OCI-LY3 (cell line): ENCODE measurements around the gene BUD23.

Source experiments
- H2AFZ ChIP-seq: fragments of 200-600, 300-600 bp; shearing (Covaris generic); 2 replicates; pipeline ENCODE4 v1.6.0; 2014; ENCODE audit warnings: antibody characterized with exemption, low read depth, low read length
- H3K27ac ChIP-seq: fragments of 200-600, 300-600 bp; sonication (generic); 2 replicates; pipeline ENCODE4 v1.5.1; 2014; ENCODE audit warnings: mild to moderate bottlenecking, low read length, moderate library complexity, mixed read lengths
- H3K27me3 ChIP-seq: fragments of 200-600, 300-600 bp; sonication (generic); 2 replicates; pipeline ENCODE4 v1.6.1; 2014; ENCODE audit warnings: low read depth, low read length, mixed read lengths
- H3K36me3 ChIP-seq: fragments of 200-600, 300-600 bp; sonication (generic); replicated peaks from 2 replicates; pipeline ENCODE3; 2014; ENCODE audit warnings: low read depth, low read length, mixed read lengths
- H3K4me1 ChIP-seq: fragments of 300-600, 200-600 bp; sonication (generic); 2 replicates; pipeline ENCODE4 v1.6.1; 2014; ENCODE audit warnings: low read length, mixed read lengths
- H3K4me2 ChIP-seq: fragments of 200-600, 300-600 bp; sonication (generic); 2 replicates; pipeline ENCODE4 v1.6.1; 2014; ENCODE audit warnings: low read length, mixed read lengths
- H3K4me3 ChIP-seq: fragments of 300-600, 200-600 bp; sonication (generic); 2 replicates; pipeline ENCODE4 v1.5.1; 2014; ENCODE audit warnings: antibody characterized with exemption, mild to moderate bottlenecking, low read length, moderate library complexity
- H3K79me2 ChIP-seq: fragments of 300-600, 200-600 bp; shearing (Covaris generic); 2 replicates; pipeline ENCODE4 v1.6.1; 2014; ENCODE audit warnings: mild to moderate bottlenecking, low read length, mixed read lengths
- H3K9ac ChIP-seq: fragments of 300-600, 200-600 bp; shearing (Covaris generic); 2 replicates; pipeline ENCODE4 v1.6.0; 2014; ENCODE audit warnings: mild to moderate bottlenecking, low read length, moderate library complexity
- H3K9me3 ChIP-seq: fragments of 200-600, 300-600 bp; shearing (Covaris generic); 2 replicates; pipeline ENCODE4 v1.6.1; 2014; ENCODE audit warnings: low read length, mixed read lengths; ENCODE audit not compliant: insufficient read depth
- H4K20me1 ChIP-seq: fragments of 200-600, 300-600 bp; sonication (generic); 2 replicates; pipeline ENCODE4 v1.6.1; 2016; ENCODE audit warnings: low read length, mixed read lengths; ENCODE audit not compliant: insufficient read depth
- CTCF ChIP-seq: fragments of 200-600, 300-600 bp; sonication (generic); IDR thresholded peaks from 2 replicates; pipeline ENCODE4 v1.5.1; 2014; ENCODE audit warnings: antibody characterized with exemption, low read length, low read depth
- EZH2phosphoT487 ChIP-seq: fragments of 200-600 bp; shearing (Covaris generic); IDR thresholded peaks from 2 replicates; pipeline ENCODE4 v1.6.1; 2018; ENCODE audit warnings: antibody characterized with exemption, mixed run types, low read depth

BUD23 gene

GRCh38 chr7:73683056-73683787, at the start of gene BUD23, which contains the start of gene DNAJC30:
Gene BUD23, plus strand, starts transcription at chr7:73683597. Its CDS starts 29 bp downstream, at chr7:73683626.
Gene DNAJC30, minus strand, starts transcription at chr7:73683453. Its CDS starts 30 bp downstream, at chr7:73683423.
- Histone ChIP-seq H3K27ac (peak within 1 kb of the TSS; percentile 33; the same call in 1 of the 2 replicates), H3K9me3 (no peaks in the 10 kb centered on the region), H3K4me1 (peaks cover 16% of the 10 kb centered on the region), H3K79me2 (peaks cover 93% of the 10 kb centered on the region), H3K4me3 (peak within 1 kb of the TSS; percentile 93), H2AFZ (peak within 1 kb of the TSS; percentile 83; the same call in 1 of the 2 replicates), H3K36me3 (peaks cover 26% of the 10 kb centered on the region), H4K20me1 (peaks cover 4% of the 10 kb centered on the region; the same call in 1 of the 2 replicates), H3K27me3 (no peaks in the 10 kb centered on the region), H3K9ac (peak within 1 kb of the TSS; percentile 86), H3K4me2 (peak within 1 kb of the TSS; percentile 87)
- TF ChIP-seq CTCF = no peak
- no peak for TF ChIP-seq EZH2phosphoT487

- Histone ChIP-seq H3K79me2 (no peaks in the 10 kb centered on the region), H4K20me1 (no peaks in the 10 kb centered on the region), H3K4me2 (no peak overlapping the region), H3K36me3 (no peaks in the 10 kb centered on the region), H3K9me3 (no peaks in the 10 kb centered on the region), H3K4me3 (no peak overlapping the region), H3K9ac (no peak overlapping the region), H3K4me1 (peaks cover 15% of the 10 kb centered on the region), H3K27ac (no peak overlapping the region), H3K27me3 (peaks cover 12% of the 10 kb centered on the region), H2AFZ (no peak overlapping the region)
- TF ChIP-seq EZH2phosphoT487 (no peak), CTCF (no peak)
Observed at GRCh38 chr7:73633844-73634243, 49.6 kb upstream of the BUD23 start.

- Histone ChIP-seq H3K79me2 (no peaks in the 10 kb centered on the region), H3K4me2 (peak overlapping the region; percentile 77), H3K4me3 (peak overlapping the region; percentile 22), H3K9me3 (no peaks in the 10 kb centered on the region), H3K36me3 (no peaks in the 10 kb centered on the region), H3K27me3 (peaks cover 12% of the 10 kb centered on the region), H4K20me1 (no peaks in the 10 kb centered on the region), H3K9ac (no peak overlapping the region; the same call in 1 of the 2 replicates), H3K27ac (no peak overlapping the region), H3K4me1 (peaks cover 15% of the 10 kb centered on the region), H2AFZ (no peak overlapping the region)
- TF ChIP-seq CTCF = no peak
- TF ChIP-seq EZH2phosphoT487 = no peak
Observed at GRCh38 chr7:73635428-73636200, 47.8 kb upstream of the BUD23 start.

- Histone ChIP-seq H3K27ac (no peak overlapping the region), H3K36me3 (no peaks in the 10 kb centered on the region), H2AFZ (no peak overlapping the region), H3K4me2 (no peak overlapping the region), H4K20me1 (no peaks in the 10 kb centered on the region), H3K4me1 (peaks cover 15% of the 10 kb centered on the region), H3K27me3 (peaks cover 1% of the 10 kb centered on the region; the same call in 1 of the 2 replicates), H3K9me3 (no peaks in the 10 kb centered on the region), H3K4me3 (no peak overlapping the region), H3K9ac (no peak overlapping the region), H3K79me2 (no peaks in the 10 kb centered on the region)
- TF ChIP-seq CTCF (no peak), EZH2phosphoT487 (no peak)
Observed at GRCh38 chr7:73638911-73639310, 44.5 kb upstream of the BUD23 start.
